Measurements from ENCODE around the gene ZC3H4.

Gene ZC3H4

DNA sequence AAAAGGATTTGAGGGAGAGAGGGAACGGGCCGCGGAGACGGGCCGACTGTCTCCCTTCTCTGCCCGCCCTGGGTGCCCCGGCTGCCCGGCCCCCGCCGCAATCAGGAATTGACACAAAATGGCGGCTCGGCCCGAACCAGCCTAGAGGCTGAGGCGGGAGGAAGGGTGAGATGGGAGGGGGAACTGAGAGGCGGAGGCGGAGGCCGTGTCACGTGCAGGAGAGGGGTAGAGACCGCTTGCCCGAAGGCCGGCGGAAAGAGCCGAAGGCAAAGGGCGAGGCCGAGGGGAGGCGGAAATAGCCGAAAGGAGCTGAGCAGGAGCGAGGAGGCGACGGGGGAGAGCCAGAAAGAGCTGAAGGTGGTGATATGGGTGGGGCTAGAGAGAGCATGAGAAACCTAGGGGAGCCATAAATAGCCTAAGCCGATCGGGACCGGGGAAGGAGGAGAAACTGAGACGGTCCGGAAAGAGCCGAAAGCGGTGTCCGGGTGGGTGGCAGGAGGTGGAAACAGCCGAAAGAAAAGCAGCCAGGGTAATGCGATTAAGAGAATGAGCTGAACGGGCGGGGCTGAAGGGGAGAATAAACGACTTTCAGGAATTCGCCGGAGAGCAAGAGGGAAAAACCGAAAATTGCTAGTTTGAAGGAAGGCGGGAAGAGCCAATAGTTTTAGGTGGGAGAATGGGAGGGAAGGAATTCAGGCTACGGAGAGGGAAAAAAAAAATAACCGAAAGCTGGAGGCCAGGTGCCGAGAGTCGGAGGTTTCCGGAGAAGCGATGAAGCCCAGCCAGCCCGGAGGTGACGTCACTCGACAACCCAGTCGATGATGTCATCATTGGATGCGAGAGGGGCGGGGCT is at the start of gene ZC3H4:
Gene ZC3H4, minus strand, starts transcription at position 780 of the 853 bp plus-strand sequence. CDS start 1,192 bp downstream, outside the sequence.
- in situ Hi-C loops (cut with MboI; ENCODE audit: low sequenced_read_pairs, unreplicated experiment), result no loop called here
- TF ChIP-seq, protein P1, sequence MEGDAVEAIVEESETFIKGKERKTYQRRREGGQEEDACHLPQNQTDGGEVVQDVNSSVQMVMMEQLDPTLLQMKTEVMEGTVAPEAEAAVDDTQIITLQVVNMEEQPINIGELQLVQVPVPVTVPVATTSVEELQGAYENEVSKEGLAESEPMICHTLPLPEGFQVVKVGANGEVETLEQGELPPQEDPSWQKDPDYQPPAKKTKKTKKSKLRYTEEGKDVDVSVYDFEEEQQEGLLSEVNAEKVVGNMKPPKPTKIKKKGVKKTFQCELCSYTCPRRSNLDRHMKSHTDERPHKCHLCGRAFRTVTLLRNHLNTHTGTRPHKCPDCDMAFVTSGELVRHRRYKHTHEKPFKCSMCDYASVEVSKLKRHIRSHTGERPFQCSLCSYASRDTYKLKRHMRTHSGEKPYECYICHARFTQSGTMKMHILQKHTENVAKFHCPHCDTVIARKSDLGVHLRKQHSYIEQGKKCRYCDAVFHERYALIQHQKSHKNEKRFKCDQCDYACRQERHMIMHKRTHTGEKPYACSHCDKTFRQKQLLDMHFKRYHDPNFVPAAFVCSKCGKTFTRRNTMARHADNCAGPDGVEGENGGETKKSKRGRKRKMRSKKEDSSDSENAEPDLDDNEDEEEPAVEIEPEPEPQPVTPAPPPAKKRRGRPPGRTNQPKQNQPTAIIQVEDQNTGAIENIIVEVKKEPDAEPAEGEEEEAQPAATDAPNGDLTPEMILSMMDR (IDR thresholded peaks at IDR 0.05; ENCODE audit: borderline replicate concordance, control extremely low read depth, extremely low read depth, insufficient read depth, missing control alignments), result no peak
- peak; percentile 97 for DNase-seq (ENCODE audit: low spot score)

DNA sequence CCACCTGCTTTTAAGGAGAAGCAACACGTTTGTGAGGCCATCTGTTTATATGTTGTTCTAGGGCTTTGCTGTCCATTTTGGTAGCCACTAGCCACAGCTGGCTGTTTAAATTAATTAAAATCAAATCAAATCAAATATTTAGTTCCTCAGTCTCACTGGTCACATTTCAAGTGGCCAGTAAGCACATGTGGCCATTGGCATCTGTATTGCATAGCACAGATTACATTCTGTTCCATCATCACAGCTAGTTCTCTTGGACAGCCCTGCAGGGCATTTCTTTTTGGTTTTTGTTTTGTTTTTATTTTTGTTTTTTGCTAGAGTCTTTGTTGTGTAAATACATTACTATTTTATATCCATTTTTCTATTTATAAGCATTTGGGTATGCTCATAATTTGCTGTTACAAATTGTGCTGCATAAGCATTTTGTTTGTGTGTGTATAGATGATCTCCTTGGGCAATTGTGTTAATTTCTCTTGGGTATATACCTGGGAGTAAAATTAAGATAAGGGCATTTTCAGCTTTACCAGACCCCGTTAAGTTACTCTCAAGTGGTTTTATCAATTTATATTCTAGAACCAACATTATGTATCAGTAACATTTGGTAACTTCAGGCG is 48.4 kb upstream of the ZC3H4 start:
- DNase-seq (ENCODE audit: low spot score), result no peak
- in situ Hi-C loops (cut with MboI; ENCODE audit: low sequenced_read_pairs, unreplicated experiment), result no loop called here
- TF ChIP-seq, protein P1 (IDR thresholded peaks at IDR 0.05; ENCODE audit: borderline replicate concordance, control extremely low read depth, extremely low read depth, insufficient read depth, missing control alignments), result no peak

DNA sequence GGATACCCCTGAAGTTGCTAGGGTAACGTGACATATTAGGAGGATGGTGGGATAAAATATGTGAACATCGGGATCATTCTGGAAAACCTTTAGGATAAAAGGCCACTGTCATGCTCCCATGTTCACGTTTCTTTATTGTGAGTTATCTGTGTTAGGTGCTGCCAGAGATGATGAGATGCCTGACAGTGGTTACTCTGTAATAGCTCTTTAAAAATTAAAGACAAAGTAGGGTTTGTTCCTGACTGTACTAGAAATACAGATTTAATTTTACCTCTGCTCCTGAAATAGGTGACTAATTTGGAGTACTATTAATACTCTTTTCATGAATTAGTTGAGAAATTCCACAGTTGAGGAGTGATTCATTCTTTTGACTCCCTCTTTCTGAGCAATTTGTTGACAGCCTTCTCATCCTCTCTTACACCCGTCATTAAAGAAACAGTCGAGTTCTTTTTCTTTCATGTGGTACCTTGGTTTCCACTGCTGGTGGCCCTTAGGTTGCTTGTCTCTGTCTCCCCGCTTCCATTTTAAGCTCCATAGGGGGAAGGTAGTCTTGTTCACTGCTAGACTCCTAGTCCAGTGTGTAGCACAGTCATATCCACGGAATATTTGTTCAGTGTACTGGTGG is 45.4 kb upstream of the ZC3H4 start:
- no peak for DNase-seq (ENCODE audit: low spot score)
- TF ChIP-seq, protein P1 (IDR thresholded peaks at IDR 0.05; ENCODE audit: borderline replicate concordance, control extremely low read depth, extremely low read depth, insufficient read depth, missing control alignments), result no peak
- in situ Hi-C loops (cut with MboI; ENCODE audit: low sequenced_read_pairs, unreplicated experiment), result no loop called here

DNA sequence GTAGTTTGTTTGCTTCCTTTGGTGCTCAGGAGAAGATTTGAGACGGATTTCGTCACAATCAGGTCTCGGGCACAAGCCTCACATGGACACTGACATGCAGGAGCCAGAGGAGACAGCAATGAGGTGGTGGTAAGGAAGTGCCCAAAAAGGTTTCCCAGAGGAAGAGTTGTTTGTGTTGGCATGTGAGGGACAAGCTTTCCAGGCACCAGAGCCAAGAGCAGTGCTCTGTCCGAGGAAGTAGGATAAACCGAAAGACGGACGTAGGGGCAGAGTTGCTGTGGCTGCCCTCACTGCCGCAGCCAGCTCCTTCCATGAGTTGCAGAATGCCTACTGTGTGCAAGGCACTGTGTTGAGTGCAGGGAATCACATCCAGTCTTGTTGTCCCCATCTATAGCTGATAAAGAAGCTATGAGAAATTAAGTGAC is 44.8 kb upstream of the ZC3H4 start:
- DNase-seq (ENCODE audit: low spot score), result no peak
- TF ChIP-seq, protein P1 (IDR thresholded peaks at IDR 0.05; ENCODE audit: borderline replicate concordance, control extremely low read depth, extremely low read depth, insufficient read depth, missing control alignments), result no peak
- in situ Hi-C loops (cut with MboI; ENCODE audit: low sequenced_read_pairs, unreplicated experiment), result no loop called here

DNA sequence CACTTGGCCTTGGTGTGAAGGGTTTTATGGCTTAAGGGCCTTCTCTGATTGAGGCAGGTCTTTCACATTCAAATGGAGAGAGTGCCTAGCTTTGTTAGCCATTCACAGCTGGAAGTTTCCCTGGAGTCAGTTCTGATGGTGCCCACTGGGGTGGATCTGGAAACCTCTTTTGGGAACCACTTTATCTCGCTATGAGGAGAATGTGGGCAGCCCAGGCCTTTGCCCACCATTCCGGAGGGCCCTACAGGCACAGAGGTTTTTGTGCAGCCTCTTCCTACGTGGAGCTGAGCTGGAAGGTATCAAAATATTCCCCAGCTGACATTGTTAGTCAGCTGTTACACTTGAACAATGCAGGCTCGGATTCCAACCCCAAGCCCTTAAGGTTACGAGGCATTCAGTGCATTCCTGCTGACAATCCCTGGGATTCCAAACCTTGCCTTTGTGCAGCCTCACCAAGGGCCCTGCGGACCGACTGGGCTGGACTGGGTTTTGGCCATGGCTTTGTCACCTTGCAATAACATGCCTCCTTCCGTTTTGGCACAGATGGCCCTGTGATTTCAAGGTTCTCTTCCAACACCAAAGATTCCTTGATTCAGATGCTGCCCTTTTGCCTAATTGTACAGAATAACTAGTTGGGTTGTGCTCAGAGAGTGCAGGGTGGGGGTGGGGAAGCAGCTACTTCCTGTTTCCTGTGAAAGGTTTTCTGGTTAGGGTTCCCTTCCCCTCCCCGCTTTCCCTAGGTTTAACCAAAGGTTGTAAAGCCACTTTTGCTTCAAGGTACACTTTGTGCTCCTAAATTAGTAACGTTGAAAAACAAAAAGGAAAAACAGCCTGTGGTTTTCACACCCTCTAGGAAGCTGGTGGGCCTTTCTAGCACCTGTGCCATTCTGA is 44.1 kb upstream of the ZC3H4 start:
- in situ Hi-C loops (cut with MboI; ENCODE audit: low sequenced_read_pairs, unreplicated experiment), result no loop called here
- no peak for DNase-seq (ENCODE audit: low spot score)
- TF ChIP-seq, protein P1 (IDR thresholded peaks at IDR 0.05; ENCODE audit: borderline replicate concordance, control extremely low read depth, extremely low read depth, insufficient read depth, missing control alignments), result no peak

Measured in GM13976 (cell line).